Stimulated activated CD4-positive, alpha-beta T cell treated with anti-CD3 and anti-CD28 coated beads, Interleukin-2, amount 100 ng/mL, for 48 hours (primary cell): Measurements from ENCODE around the gene CD55.
A peak's percentile ranks its signal among the peaks of the same experiment; 100 is the strongest.

Experiments
- DNase-seq, 2 donors: peaks; one replicate each; pipeline ENCODE4 v3.0.0-alpha.2; 2020

Gene CD55

GRCh38 chr1:207321079-207321789 is at the start of gene CD55:
CD55 (plus strand) TSS chr1:207321678; CDS start chr1:207321766, 88 bp downstream.
- DNase-seq = peak; percentile 88 to 94

GRCh38 chr1:207274882-207275281 is 46.6 kb upstream of the CD55 start:
- DNase-seq = no peak

- no peak for DNase-seq
Measured at GRCh38 chr1:207276465-207276864, 45.0 kb upstream of the CD55 start.

GRCh38 chr1:207277241-207277640 is 44.2 kb upstream of the CD55 start:
- DNase-seq = no peak

GRCh38 chr1:207279652-207280051 is 41.8 kb upstream of the CD55 start:
- no peak for DNase-seq

- DNase-seq = no peak
Measured at GRCh38 chr1:207280706-207281105, 40.8 kb upstream of the CD55 start.

GRCh38 chr1:207282058-207282457 is 39.4 kb upstream of the CD55 start:
- no peak for DNase-seq

GRCh38 chr1:207282496-207283380 is 38.7 kb upstream of the CD55 start:
- DNase-seq = no peak

GRCh38 chr1:207283421-207283820 is 38.1 kb upstream of the CD55 start:
- DNase-seq = no peak

GRCh38 chr1:207284209-207284897 is 37.1 kb upstream of the CD55 start:
- DNase-seq = no peak

- DNase-seq = no peak
Measured at GRCh38 chr1:207286786-207287468, 34.6 kb upstream of the CD55 start.

GRCh38 chr1:207288315-207288714 is 33.2 kb upstream of the CD55 start:
- no peak for DNase-seq

GRCh38 chr1:207289756-207290155 is 31.7 kb upstream of the CD55 start:
- no peak for DNase-seq

GRCh38 chr1:207291723-207292122 is 29.8 kb upstream of the CD55 start:
- no peak for DNase-seq

- no peak for DNase-seq
Measured at GRCh38 chr1:207298186-207298585, 23.3 kb upstream of the CD55 start.

- no peak for DNase-seq
Measured at GRCh38 chr1:207298636-207299398, 22.7 kb upstream of the CD55 start.

GRCh38 chr1:207300970-207301369 is 20.5 kb upstream of the CD55 start:
- no peak for DNase-seq

GRCh38 chr1:207302618-207303393 is 18.7 kb upstream of the CD55 start:
- no peak for DNase-seq

- DNase-seq = no peak
Measured at GRCh38 chr1:207304710-207305488, 16.6 kb upstream of the CD55 start.

- DNase-seq = no peak
Measured at GRCh38 chr1:207305489-207305873, 16.0 kb upstream of the CD55 start.

- DNase-seq = no peak
Measured at GRCh38 chr1:207306023-207306422, 15.5 kb upstream of the CD55 start.
